ENCODE data around the gene OR10Z1. TPM values are rescaled to one million over a fixed set of nuclear protein-coding genes. Genes with fewer than 3 reads are reported as not detected.

OR10Z1 gene
- total and polyA plus RNA-seq, 2 donors (not counting 1 experiment from before 2014, with no cell fraction given): not detected

DNA sequence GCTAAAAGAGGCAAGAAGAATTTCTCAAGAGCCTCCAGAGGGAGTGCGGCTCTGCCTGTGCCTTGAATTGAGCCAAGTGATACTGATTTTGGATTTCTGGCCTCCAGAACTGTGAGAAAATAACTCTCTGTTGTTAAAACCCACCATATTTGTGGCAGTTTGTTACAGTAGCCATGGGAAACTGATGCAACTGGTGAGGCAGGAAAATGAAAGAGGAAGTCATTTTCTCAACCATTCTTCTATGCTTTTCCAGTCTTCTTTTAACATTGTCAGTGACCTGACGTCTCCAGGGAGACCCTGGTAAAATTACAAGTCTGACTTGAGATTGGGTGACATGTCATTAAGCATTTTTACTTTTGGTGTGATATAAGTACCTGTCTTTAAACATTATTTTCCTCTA lies 40.5 kb upstream of the OR10Z1 start:
- no peak for DNase-seq (ENCODE audit: low read depth in 2 of 2)
- H3K36me3 ChIP-seq (ENCODE audit: control insufficient read depth, insufficient read depth, low read length): no peaks in the 10 kb centered on the region
- H3K27me3 ChIP-seq (ENCODE audit: control insufficient read depth, insufficient read depth, low read length): no peaks in the 10 kb centered on the region
- H3K9me3 ChIP-seq (ENCODE audit: control insufficient read depth, insufficient read depth, low read depth, low read length): no peaks in the 10 kb centered on the region
- no peaks in the 10 kb centered on the region for H4K20me1 ChIP-seq (ENCODE audit: control insufficient read depth, extremely low read depth, insufficient read depth, low read length)
- TF ChIP-seq EZH2 (IDR thresholded peaks at IDR 0.05; ENCODE audit: low read length, missing control alignments): no peak
- TF ChIP-seq, protein P1, sequence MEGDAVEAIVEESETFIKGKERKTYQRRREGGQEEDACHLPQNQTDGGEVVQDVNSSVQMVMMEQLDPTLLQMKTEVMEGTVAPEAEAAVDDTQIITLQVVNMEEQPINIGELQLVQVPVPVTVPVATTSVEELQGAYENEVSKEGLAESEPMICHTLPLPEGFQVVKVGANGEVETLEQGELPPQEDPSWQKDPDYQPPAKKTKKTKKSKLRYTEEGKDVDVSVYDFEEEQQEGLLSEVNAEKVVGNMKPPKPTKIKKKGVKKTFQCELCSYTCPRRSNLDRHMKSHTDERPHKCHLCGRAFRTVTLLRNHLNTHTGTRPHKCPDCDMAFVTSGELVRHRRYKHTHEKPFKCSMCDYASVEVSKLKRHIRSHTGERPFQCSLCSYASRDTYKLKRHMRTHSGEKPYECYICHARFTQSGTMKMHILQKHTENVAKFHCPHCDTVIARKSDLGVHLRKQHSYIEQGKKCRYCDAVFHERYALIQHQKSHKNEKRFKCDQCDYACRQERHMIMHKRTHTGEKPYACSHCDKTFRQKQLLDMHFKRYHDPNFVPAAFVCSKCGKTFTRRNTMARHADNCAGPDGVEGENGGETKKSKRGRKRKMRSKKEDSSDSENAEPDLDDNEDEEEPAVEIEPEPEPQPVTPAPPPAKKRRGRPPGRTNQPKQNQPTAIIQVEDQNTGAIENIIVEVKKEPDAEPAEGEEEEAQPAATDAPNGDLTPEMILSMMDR (conservative IDR thresholded peaks at IDR 0.05 in 1 of 2, IDR thresholded peaks at IDR 0.05 in 1 of 2; ENCODE audit: low read depth in 1 of 2, low read length in 2 of 2): no peak
- no peak overlapping the region for H3K27ac ChIP-seq (ENCODE audit: insufficient read depth, low read length)
- no peak overlapping the region for H2AFZ ChIP-seq (ENCODE audit: low read length)
- H3K4me2 ChIP-seq (ENCODE audit: extremely low read depth, insufficient read depth, low read length): no peak overlapping the region
- no peak overlapping the region for H3K4me3 ChIP-seq (replicated peaks in 1 of 4; ENCODE audit: control extremely low read depth in 1 of 4, insufficient read depth in 1 of 4, low read depth in 3 of 4, low read length in 4 of 4)
- no peaks in the 10 kb centered on the region for H3K4me1 ChIP-seq (ENCODE audit: control insufficient read depth, extremely low read depth, insufficient read depth, low read length)
- no peak overlapping the region for H3K9ac ChIP-seq (ENCODE audit: insufficient read depth, low read length)
- no peaks in the 10 kb centered on the region for H3K79me2 ChIP-seq (ENCODE audit: control insufficient read depth, insufficient read depth, low read length)

DNA sequence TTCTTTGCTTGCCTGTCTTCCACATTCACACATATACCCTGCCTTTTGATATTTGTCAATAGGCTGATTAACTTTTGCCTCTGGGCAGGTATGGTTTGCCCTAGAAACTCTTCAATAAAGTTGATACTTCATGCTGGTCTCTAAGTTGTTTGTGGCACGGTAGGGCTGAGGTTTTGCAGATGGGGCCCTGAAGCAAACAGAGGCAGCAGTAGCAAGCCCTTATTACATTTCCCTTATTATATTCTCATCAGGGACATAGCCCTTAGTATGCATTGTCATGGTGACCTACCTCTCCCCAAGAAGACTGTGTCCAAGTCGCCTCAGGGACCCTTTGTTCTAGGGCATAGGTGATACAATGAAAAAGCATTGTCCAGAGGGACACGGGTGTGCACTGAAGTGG lies 34.6 kb upstream of the OR10Z1 start, which contains the start of gene OR6P1:
Gene OR6P1 (minus strand): TSS at position 101 of the 400 bp plus-strand sequence. CDS start 6,976 bp downstream, outside the sequence.
- no peak within 1 kb of the TSS for H3K4me2 ChIP-seq (ENCODE audit: extremely low read depth, insufficient read depth, low read length)
- H3K4me3 ChIP-seq (replicated peaks in 1 of 4; ENCODE audit: control extremely low read depth in 1 of 4, insufficient read depth in 1 of 4, low read depth in 3 of 4, low read length in 4 of 4): no peak within 1 kb of the TSS
- H3K9me3 ChIP-seq (ENCODE audit: control insufficient read depth, insufficient read depth, low read depth, low read length): no peaks in the 10 kb centered on the region
- H4K20me1 ChIP-seq (ENCODE audit: control insufficient read depth, extremely low read depth, insufficient read depth, low read length): no peaks in the 10 kb centered on the region
- no peak for DNase-seq (ENCODE audit: low read depth in 2 of 2)
- no peaks in the 10 kb centered on the region for H3K27me3 ChIP-seq (ENCODE audit: control insufficient read depth, insufficient read depth, low read length)
- H3K36me3 ChIP-seq (ENCODE audit: control insufficient read depth, insufficient read depth, low read length): no peaks in the 10 kb centered on the region
- H3K4me1 ChIP-seq (ENCODE audit: control insufficient read depth, extremely low read depth, insufficient read depth, low read length): no peaks in the 10 kb centered on the region
- no peak within 1 kb of the TSS for H3K27ac ChIP-seq (ENCODE audit: insufficient read depth, low read length)
- no peak within 1 kb of the TSS for H3K9ac ChIP-seq (ENCODE audit: insufficient read depth, low read length)
- no peak within 1 kb of the TSS for H2AFZ ChIP-seq (ENCODE audit: low read length)
- TF ChIP-seq, protein P1 (conservative IDR thresholded peaks at IDR 0.05 in 1 of 2, IDR thresholded peaks at IDR 0.05 in 1 of 2; ENCODE audit: low read depth in 1 of 2, low read length in 2 of 2): no peak
- TF ChIP-seq EZH2 (IDR thresholded peaks at IDR 0.05; ENCODE audit: low read length, missing control alignments): no peak
- no peaks in the 10 kb centered on the region for H3K79me2 ChIP-seq (ENCODE audit: control insufficient read depth, insufficient read depth, low read length)

DNA sequence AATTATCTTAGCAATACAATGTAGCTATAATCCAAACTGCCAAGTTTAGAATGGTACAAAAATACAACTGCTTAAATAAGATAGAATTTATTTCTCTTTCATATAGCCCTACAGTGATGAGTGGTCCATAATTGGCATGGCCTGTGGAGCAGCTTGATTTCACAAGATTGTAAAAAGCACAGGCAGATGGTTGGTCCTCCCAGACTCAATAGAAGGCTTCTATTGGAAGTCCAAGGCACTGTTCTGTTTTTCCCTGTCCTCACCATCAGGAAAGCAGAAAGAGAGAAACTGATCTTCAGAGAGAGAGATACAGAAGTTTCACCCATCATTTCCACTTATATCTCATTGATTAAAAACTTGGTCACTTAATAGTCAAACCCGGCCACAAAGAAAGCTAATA lies 32.8 kb upstream of the OR10Z1 start:
- Histone ChIP-seq H3K27ac (ENCODE audit: insufficient read depth, low read length) (no peak overlapping the region), H4K20me1 (ENCODE audit: control insufficient read depth, extremely low read depth, insufficient read depth, low read length) (no peaks in the 10 kb centered on the region), H3K4me3 (replicated peaks in 1 of 4; ENCODE audit: control extremely low read depth in 1 of 4, insufficient read depth in 1 of 4, low read depth in 3 of 4, low read length in 4 of 4) (no peak overlapping the region), H3K4me2 (ENCODE audit: extremely low read depth, insufficient read depth, low read length) (no peak overlapping the region), H2AFZ (ENCODE audit: low read length) (no peak overlapping the region), H3K36me3 (ENCODE audit: control insufficient read depth, insufficient read depth, low read length) (no peaks in the 10 kb centered on the region), H3K27me3 (ENCODE audit: control insufficient read depth, insufficient read depth, low read length) (no peaks in the 10 kb centered on the region), H3K4me1 (ENCODE audit: control insufficient read depth, extremely low read depth, insufficient read depth, low read length) (no peaks in the 10 kb centered on the region), H3K9ac (ENCODE audit: insufficient read depth, low read length) (no peak overlapping the region), H3K9me3 (ENCODE audit: control insufficient read depth, insufficient read depth, low read depth, low read length) (no peaks in the 10 kb centered on the region), H3K79me2 (ENCODE audit: control insufficient read depth, insufficient read depth, low read length) (no peaks in the 10 kb centered on the region)
- no peak for DNase-seq (ENCODE audit: low read depth in 2 of 2)
- TF ChIP-seq, protein P1 (conservative IDR thresholded peaks at IDR 0.05 in 1 of 2, IDR thresholded peaks at IDR 0.05 in 1 of 2; ENCODE audit: low read depth in 1 of 2, low read length in 2 of 2): no peak
- TF ChIP-seq EZH2 (IDR thresholded peaks at IDR 0.05; ENCODE audit: low read length, missing control alignments): no peak

All from fibroblast of lung (primary cell).